ENCODE data around the gene C2CD4D. TPM values are rescaled to one million over a fixed set of nuclear protein-coding genes. Genes with fewer than 3 reads are reported as not detected.

C2CD4D gene
- total RNA-seq, 1 donor from 2014 or later, result not detected

GRCh38 chr1:151837884-151838221 is 1.8 kb downstream of the C2CD4D start:
- peak overlapping the region; percentile 79 for H3K4me3 Mint-ChIP-seq
- H2AFZ ChIP-seq (replicated peaks), result peak overlapping the region; percentile 84
- H3K4me1 ChIP-seq, result peaks cover 7% of the 10 kb centered on the region
- H3K27ac Mint-ChIP-seq, result no peak overlapping the region
- no peaks in the 10 kb centered on the region for H3K79me2 ChIP-seq (ENCODE audit: low read depth)
- H3K9me3 ChIP-seq (ENCODE audit: low read depth), result no peaks in the 10 kb centered on the region
- no peaks in the 10 kb centered on the region for H3K36me3 ChIP-seq
- H4K20me1 ChIP-seq (ENCODE audit: low read depth), result no peaks in the 10 kb centered on the region
- peaks cover 50% of the 10 kb centered on the region for H3K27me3 Mint-ChIP-seq (ENCODE audit: insufficient read depth, low read depth)
- peaks cover 55% of the 10 kb centered on the region for H3K27me3 ChIP-seq
- H3K27ac ChIP-seq, result no peak overlapping the region
- peak overlapping the region; percentile 49 for H3K4me3 ChIP-seq
- peaks cover 6% of the 10 kb centered on the region for H3K9me3 Mint-ChIP-seq
- H3K4me1 Mint-ChIP-seq, result peaks cover 23% of the 10 kb centered on the region
- peaks cover 18% of the 10 kb centered on the region for H3F3A ChIP-seq (ENCODE audit: low read depth)
- TF ChIP-seq EZH2phosphoT487 (IDR thresholded peaks at IDR 0.05) (peak; percentile 15), CTCF (IDR thresholded peaks at IDR 0.05) (no peak), EZH2 (IDR thresholded peaks at IDR 0.05) (no peak)
- H3K36me3 Mint-ChIP-seq, result no peaks in the 10 kb centered on the region
- no peak overlapping the region for H3K9ac ChIP-seq
- H3K4me2 ChIP-seq, result peak overlapping the region; percentile 65
- DNase-seq (ENCODE audit: low spot score), result no peak

- H3K79me2 ChIP-seq (ENCODE audit: low read depth), result no peaks in the 10 kb centered on the region
- no peak overlapping the region for H3K4me3 ChIP-seq
- DNase-seq (ENCODE audit: low spot score), result no peak
- H3K36me3 Mint-ChIP-seq, result no peaks in the 10 kb centered on the region
- H3K9ac ChIP-seq, result no peak overlapping the region
- TF ChIP-seq CTCF (IDR thresholded peaks at IDR 0.05) (no peak), EZH2phosphoT487 (IDR thresholded peaks at IDR 0.05) (no peak), EZH2 (IDR thresholded peaks at IDR 0.05) (no peak)
- no peak overlapping the region for H2AFZ ChIP-seq (replicated peaks)
- H3K27me3 ChIP-seq, result peaks cover 55% of the 10 kb centered on the region
- peaks cover 6% of the 10 kb centered on the region for H3K9me3 Mint-ChIP-seq
- H3F3A ChIP-seq (ENCODE audit: low read depth), result peaks cover 18% of the 10 kb centered on the region
- H3K27ac ChIP-seq, result no peak overlapping the region
- H4K20me1 ChIP-seq (ENCODE audit: low read depth), result no peaks in the 10 kb centered on the region
- peaks cover 7% of the 10 kb centered on the region for H3K4me1 ChIP-seq
- no peak overlapping the region for H3K4me2 ChIP-seq
- peaks cover 23% of the 10 kb centered on the region for H3K4me1 Mint-ChIP-seq
- H3K4me3 Mint-ChIP-seq, result peak overlapping the region; percentile 79
- no peaks in the 10 kb centered on the region for H3K9me3 ChIP-seq (ENCODE audit: low read depth)
- H3K36me3 ChIP-seq, result no peaks in the 10 kb centered on the region
- H3K27me3 Mint-ChIP-seq (ENCODE audit: insufficient read depth, low read depth), result peaks cover 52% of the 10 kb centered on the region
- H3K27ac Mint-ChIP-seq, result no peak overlapping the region
Observed at GRCh38 chr1:151837197-151837596, 2.4 kb downstream of the C2CD4D start.

GRCh38 chr1:151835596-151835995 is 4.0 kb downstream of the C2CD4D start:
- Mint-ChIP-seq H3K4me3 (no peak overlapping the region), H3K27me3 (ENCODE audit: insufficient read depth, low read depth) (peaks cover 46% of the 10 kb centered on the region), H3K9me3 (peaks cover 6% of the 10 kb centered on the region), H3K36me3 (no peaks in the 10 kb centered on the region), H3K4me1 (peaks cover 16% of the 10 kb centered on the region), H3K27ac (no peak overlapping the region)
- Histone ChIP-seq H3K4me1 (peaks cover 7% of the 10 kb centered on the region), H3K27me3 (peaks cover 48% of the 10 kb centered on the region), H3K9me3 (ENCODE audit: low read depth) (no peaks in the 10 kb centered on the region), H4K20me1 (ENCODE audit: low read depth) (no peaks in the 10 kb centered on the region), H3F3A (ENCODE audit: low read depth) (peaks cover 18% of the 10 kb centered on the region), H3K79me2 (ENCODE audit: low read depth) (no peaks in the 10 kb centered on the region), H3K4me2 (no peak overlapping the region), H3K36me3 (no peaks in the 10 kb centered on the region), H3K4me3 (no peak overlapping the region), H2AFZ (replicated peaks) (no peak overlapping the region), H3K9ac (no peak overlapping the region), H3K27ac (no peak overlapping the region)
- no peak for DNase-seq (ENCODE audit: low spot score)
- no peak for TF ChIP-seq EZH2 (IDR thresholded peaks at IDR 0.05)
- TF ChIP-seq EZH2phosphoT487 (IDR thresholded peaks at IDR 0.05), result no peak
- no peak for TF ChIP-seq CTCF (IDR thresholded peaks at IDR 0.05)
